CD4-positive, alpha-beta T cell treated with Interleukin-12 subunit alpha and Interleukin-12 subunit beta, for 1 hour (primary cell): Measurements from ENCODE around the gene ARFGAP3.

ENCODE experiments used
- DNase-seq: peaks from one replicate; pipeline ENCODE4 v3.0.0-alpha.2; 2020

ARFGAP3 gene

DNA sequence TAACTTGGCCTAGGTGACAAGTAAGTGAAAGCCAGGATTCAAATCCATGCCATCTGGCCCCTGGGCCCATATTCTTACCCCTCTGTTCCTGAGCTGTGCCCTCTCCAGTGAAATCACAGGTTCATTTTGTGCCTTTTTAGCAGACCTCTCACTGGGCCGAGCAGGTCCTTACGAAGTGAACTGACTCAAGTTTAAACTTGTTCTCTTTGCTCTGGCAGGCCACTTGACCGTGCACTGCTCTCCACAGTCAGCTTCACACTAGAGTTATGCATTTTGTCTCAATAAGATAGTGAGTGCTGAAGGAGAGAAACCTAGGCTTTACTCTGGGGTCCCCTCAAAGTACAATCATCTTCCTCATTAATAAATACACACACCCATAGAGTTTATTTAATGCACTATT lies 40.7 kb downstream of the ARFGAP3 start:
- DNase-seq = no peak

DNA sequence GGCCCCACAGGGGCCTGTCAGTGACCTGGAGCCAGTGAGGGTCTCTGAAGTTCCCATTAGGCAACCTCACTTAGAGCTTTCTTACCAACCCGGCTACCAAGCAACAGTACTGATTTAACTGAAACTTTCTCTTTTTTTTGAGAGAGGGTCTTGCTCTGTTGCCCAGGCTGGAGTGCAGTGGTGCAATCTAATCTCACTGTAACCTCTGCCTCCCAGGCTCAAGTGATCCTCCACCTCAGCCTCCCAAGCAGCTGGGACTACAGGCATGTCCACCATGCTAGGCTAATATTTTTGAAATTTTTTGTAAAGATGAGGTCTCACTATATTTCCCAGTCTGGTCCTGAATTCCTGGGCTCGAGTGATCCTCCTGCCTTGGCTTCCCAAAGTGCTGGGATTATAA lies 42.5 kb downstream of the ARFGAP3 start:
- DNase-seq = no peak

GRCh38 chr22:42814215-42814614 lies 42.9 kb downstream of the ARFGAP3 start:
- DNase-seq = no peak

- DNase-seq = no peak
Observed at GRCh38 chr22:42813501-42813900, 43.6 kb downstream of the ARFGAP3 start.

- no peak for DNase-seq
Observed at GRCh38 chr22:42811459-42811858, 45.6 kb downstream of the ARFGAP3 start.

DNA sequence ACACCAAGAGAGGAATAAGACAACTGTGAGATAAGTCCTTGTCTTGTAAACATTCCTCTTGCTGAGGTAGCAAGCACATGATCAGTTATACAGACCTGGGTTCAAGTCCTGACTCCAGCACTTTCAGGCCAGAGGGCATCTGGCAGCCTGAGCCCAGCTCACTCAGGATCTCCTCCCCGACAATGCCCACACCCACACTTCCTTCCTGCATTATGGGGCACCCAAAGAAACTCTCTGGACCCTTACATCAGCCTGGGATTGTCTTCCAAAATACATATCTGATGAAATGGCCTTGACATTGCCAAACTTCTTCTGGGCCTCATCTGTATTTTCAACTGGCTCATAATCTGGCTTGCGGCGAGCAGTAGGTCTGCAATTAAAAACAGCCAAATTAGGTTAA lies 48.6 kb downstream of the ARFGAP3 start:
- no peak for DNase-seq

GRCh38 chr22:42807185-42807584 lies 49.9 kb downstream of the ARFGAP3 start:
- DNase-seq = no peak

DNA sequence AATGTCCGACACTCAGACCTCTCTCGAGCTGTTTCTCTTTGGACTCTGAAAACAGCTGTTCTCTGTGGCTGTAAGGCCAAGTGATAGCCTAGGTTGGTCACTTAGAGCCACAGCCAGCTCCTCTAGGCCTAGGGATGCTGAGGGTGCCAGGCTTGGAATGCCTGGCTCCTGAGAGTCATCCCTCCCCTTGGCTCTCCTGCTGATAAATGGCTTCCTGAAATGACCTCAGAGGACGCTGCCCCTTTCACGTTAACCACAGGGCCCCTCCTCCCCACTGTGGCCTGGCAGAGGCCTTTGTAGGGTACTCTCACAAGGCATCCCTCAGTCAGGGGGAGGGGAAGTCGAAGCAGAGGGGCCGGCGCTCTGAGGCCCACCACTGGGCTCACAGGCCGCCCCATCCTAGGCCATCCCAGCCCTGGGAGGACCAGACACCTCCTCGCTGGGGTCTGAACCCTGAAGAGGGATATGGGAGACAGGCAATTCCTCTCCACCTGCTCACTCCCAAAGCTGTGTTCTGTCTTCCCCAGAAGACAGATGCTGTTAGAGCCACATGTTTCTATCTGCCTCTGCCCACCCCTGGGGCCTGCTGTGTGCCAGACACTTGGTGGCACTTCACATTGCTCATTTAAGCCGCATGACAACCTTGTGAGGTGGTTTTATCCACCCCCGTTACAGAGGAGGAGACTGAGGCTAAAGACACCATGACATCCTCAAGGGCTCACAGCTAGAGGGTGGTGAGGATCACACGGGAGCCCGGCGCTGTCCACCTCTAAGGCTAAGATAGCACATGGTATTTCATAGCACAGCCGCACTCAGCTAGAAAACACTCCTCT lies 50.9 kb downstream of the ARFGAP3 start:
- no peak for DNase-seq

DNA sequence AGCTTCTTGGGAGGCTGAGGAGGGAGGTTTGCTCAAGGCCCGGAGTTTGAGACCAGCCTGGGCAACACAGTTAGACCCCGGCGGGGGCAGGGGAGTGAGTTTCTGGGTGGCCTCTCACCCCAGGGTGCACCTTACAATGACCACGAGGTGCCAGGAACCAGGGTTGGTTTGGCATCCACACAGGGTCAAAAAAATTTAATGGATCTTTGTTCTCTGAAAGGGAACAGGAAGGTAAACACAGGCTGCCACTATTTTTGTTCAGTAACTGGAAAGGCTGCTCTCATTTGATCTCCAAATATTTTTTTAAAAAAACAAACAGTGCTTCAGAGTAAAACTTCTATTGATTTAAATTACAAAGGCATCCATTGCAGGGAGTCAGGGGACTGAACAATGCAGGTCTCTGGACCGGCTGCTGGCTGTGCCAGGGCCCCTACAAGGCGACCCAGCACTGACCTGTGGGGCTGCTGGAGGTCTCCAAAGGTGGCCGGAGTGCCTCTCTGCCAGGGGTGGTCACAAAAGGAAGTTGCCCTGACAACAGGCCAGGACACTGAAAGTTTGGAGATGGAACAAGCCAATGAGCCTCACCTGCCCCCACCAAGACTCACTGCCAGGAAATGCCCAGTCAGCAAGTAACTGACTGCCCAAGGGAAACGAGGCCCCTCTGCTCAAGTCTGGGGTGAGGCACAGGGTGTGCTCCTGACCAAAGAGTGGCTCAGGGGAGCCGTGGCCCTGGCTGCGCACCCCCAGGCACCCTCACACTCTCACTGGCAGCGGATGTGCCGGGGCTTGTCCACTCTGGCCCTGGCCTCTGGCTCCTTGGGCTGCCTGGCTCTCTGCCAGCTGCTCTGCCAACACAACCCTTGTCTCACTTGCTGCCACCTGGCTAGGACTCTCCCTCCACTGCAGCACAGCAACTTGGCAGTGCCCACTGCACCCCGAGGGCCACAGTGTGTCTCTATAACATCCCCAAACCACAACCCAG lies 51.8 kb downstream of the ARFGAP3 start:
- no peak for DNase-seq

- no peak for DNase-seq
Observed at GRCh38 chr22:42803389-42803788, 53.7 kb downstream of the ARFGAP3 start.

DNA sequence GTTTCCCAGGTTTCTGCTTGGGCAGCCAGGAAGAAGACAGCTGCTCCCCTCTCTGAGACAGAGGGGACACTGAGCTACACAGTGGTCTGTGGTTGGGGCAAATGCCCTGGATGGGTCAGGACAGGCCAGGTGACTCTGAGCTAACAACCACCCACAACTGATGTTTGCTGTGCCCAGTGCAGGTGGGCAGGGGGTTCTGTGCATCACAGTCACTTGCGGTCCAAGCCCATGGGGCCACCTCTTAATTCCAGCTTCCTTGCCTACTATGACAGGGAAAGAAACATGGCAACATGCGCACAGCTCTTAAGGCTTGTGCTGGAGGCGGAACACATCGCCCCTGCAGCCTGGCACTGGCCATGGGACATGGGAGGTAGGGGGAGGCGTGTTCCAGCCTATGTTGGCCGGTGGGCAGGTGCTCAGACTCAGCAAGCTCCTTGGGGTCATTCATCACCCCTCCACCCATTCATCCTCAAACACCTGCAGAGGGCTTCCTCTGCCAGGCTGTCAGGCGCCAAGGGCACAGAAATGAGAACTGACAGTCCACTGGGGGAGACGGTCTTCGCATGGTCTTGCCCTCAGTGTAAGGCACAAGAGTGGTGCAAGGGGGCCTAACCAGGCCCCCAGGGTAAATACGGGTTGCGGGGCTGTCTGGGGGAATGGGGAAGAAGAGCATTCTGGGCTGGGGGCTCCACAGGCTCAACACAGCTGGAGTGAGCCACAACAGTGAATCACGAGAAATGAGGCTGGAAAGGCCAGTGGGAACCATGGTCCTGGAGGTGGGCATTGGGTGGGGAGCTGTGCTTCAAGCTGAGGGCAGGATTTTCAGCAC lies 55.6 kb downstream of the ARFGAP3 start:
- no peak for DNase-seq

GRCh38 chr22:42800451-42801251 lies 56.4 kb downstream of the ARFGAP3 start:
- no peak for DNase-seq

DNA sequence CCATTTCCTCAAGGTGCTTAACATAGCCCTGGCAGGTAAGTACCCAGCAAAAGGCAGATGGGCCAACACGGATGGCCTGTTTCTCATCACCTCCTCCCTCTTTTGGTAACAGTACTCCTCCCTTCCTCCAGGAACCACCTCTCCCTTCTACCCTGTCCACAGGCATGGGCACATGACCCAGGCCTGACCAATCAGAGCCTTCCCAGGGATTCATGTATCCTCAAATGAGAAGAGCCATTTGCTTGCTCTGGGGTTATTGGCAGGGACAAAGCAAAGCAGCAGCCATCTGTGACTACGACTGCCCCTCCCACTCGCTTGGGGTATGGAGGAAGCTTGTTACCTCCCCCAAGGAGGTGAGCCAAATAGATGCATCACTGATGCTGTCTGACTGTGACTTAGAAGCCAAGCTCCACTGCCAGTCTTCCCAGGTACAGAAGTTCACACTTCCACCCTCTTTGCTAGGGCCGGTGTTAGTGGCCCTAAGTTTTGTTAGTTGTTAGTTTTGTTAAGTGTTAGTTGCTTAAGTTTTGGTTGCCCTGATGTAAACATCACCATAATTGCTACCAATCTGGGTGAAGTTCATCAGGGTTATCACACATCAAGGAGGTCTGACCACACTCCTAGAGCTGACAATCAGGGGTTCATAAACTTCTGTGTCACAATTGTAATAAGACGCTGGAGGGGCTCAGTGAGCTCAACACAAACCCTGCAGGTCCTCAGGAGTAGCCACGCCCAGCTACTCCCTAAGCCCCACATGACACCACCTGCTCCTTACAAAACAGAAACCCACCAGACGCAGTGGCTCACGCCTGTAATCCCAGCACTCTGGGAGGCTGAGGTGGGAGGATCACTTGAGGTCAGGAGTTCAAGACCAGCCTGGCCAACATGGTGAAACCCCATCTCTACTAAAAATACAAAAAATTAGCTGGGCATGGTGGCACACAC lies 57.3 kb downstream of the ARFGAP3 start:
- no peak for DNase-seq

DNA sequence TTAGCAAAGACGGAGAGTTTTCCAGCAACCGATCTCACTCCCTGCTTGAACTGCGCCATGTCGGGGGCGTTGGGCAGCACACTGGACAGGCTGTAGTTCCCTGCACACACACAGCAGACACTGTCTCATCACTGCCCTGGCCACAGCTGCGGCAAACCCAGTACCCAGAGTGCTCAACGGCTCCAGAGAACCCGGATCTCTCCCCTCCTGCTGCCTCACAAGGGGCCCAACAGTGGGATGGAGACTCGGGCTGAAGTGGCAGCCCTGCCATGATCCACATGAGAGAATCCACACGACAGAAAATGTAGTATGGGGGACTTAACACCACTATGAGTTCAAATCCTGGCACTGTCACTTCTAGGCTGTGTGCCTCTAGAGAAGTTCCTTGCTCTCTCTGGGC lies 58.0 kb downstream of the ARFGAP3 start:
- no peak for DNase-seq

DNA sequence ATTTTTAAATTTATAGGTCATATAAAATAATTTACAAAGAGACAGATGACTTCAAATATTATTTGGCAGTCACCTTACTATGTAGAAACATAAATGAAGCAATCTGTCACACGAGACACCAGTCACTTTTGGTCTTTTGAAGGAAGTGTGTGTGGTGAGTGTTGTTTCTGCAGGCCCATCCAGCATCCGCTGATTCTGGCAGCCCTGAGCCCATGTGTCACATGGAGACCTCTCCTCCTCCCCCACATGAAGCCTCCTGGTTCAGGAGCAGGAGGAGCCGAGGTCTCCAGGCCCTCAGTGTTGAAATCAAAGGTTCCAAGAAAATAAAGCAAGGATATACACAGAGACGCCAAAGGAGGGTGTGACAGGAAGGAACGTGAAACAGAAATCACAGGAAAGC lies 60.1 kb downstream of the ARFGAP3 start:
- DNase-seq = no peak

DNA sequence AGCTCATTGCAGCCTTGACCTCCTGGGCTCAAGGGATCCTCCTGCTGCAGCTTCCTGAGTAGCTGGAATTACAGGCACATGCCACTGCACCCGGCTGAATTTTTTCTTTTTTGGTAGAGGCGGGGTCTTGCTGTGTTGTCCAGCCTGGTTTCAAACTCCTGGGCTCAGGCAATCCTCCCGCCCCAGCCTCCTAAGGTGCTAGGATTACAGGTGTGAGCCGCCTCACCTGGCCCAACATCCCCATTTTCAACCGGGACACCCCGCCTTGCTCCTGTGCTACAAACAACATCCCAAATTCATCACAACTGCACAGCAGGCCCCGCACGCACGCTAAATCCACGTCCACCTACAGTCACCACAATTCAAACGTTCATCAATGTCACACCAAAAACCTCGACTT lies 61.0 kb downstream of the ARFGAP3 start:
- DNase-seq = no peak

GRCh38 chr22:42794551-42795510 lies 62.2 kb downstream of the ARFGAP3 start:
- no peak for DNase-seq

DNA sequence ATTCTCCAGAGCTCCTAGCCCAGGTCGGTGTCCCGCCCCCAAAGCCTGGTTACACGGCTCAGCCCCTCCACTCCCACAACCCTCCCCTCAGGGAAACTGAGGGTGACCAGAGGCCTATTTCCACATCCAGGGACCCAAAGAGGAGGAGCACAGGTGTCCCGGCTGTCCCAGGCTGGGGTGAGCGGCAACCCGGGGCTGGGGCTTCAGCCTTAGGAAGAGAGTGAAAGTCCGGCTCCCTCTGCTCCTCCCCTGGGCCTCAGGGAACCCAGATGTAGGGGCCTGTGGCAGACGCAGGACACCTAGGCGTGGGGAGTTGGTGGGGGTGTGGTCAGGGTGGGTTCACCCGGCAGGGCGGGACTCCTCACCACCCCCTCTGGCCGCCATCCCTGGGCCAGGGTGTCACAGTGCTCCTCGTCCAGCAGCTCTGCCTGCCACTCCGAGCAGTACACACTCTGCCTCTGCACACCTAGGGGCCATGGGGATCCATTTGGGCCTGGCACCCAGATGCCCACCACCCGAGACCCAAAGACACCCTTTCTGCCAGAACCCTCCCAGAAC lies 63.1 kb downstream of the ARFGAP3 start:
- no peak for DNase-seq
